CD4-positive, alpha-beta T cell (primary cell): ENCODE results near the gene G6PC2. TPM values are rescaled to one million over a fixed set of nuclear protein-coding genes. Genes with fewer than 3 reads are reported as not detected.

Experiments
- ATAC-seq: fragments of 200-7000 bp; cut with Tn5 transposase; one replicate; pipeline ENCODE4 v1.10.0; 2022; ENCODE audit warnings: mild to moderate bottlenecking; ENCODE audit not compliant: poor library complexity
- CTCF ChIA-PET: fragments of 350-600 bp; sonication (Branson Sonifier 250); formaldehyde crosslinking; loops from one replicate; lab custom pipeline; 2021; ENCODE audit warnings: antibody characterized with exemption, inconsistent platforms; lab: Charles Lee
- POLR2A ChIA-PET: fragments of 350-600 bp; sonication (Branson Sonifier 250); formaldehyde crosslinking; loops from one replicate; lab custom pipeline; 2021; ENCODE audit warnings: antibody characterized with exemption, inconsistent platforms; lab: Charles Lee
- DNase-seq, 14 experiments: peaks; one replicate each; pipeline ENCODE4 v3.0.0-alpha.2; 2013 to 2020; ENCODE audit warnings: mixed read lengths in 2 of 14
- H3K27ac ChIP-seq, 2 donors: one replicate each; pipeline versions ENCODE4 v1.5.1 to v1.7.0; 2013; ENCODE audit warnings: low read length in 2 of 2, low read depth in 1 of 2, mild to moderate bottlenecking in 1 of 2
- H3K27me3 ChIP-seq, 2 experiments: 1 replicate in 1 of 2; 2 replicates in 1 of 2; pipeline versions ENCODE4 v1.6.1 to v1.7.0; 2013; ENCODE audit warnings: low read length in 2 of 2, control low read depth in 1 of 2, mild to moderate bottlenecking in 1 of 2, moderate library complexity in 1 of 2; ENCODE audit not compliant: insufficient read depth in 2 of 2, control insufficient read depth in 1 of 2
- H3K36me3 ChIP-seq: one replicate; pipeline ENCODE4 v1.6.1; 2013; ENCODE audit warnings: low read length, control low read depth; ENCODE audit not compliant: insufficient read depth
- H3K4me1 ChIP-seq: one replicate; pipeline ENCODE4 v1.6.1; 2013; ENCODE audit warnings: low read length, control low read depth; ENCODE audit not compliant: insufficient read depth
- H3K4me3 ChIP-seq: one replicate; pipeline ENCODE4 v1.5.1; 2013; ENCODE audit warnings: mild to moderate bottlenecking, low read length, moderate library complexity
- H3K9me3 ChIP-seq, 2 experiments: 1 replicate in 1 of 2; 2 replicates in 1 of 2; pipeline versions ENCODE4 v1.6.1 to v1.7.0; 2013; ENCODE audit warnings: low read length in 2 of 2, mild to moderate bottlenecking in 2 of 2, control low read depth in 1 of 2, moderate library complexity in 1 of 2; ENCODE audit not compliant: control insufficient read depth in 1 of 2, insufficient read depth in 1 of 2
- H3K27ac Mint-ChIP-seq: one replicate; pipeline ENCODE4 v1.8.0; 2020; ENCODE audit warnings: mixed read lengths
- H3K27me3 Mint-ChIP-seq: one replicate; pipeline ENCODE4 v1.8.0; 2021; ENCODE audit warnings: mixed read lengths
- H3K36me3 Mint-ChIP-seq: one replicate; pipeline ENCODE4 v1.8.0; 2021; ENCODE audit warnings: low read depth, mixed read lengths
- H3K4me1 Mint-ChIP-seq: one replicate; pipeline ENCODE4 v1.8.0; 2021; ENCODE audit warnings: low read depth, mixed read lengths
- H3K4me3 Mint-ChIP-seq: one replicate; pipeline ENCODE4 v1.8.0; 2020; ENCODE audit warnings: mild to moderate bottlenecking, mixed read lengths
- H3K9me3 Mint-ChIP-seq: one replicate; pipeline ENCODE4 v1.8.0; 2020; ENCODE audit warnings: mixed read lengths
- intact Hi-C, 2 experiments: fragments of 100-400 bp; cut with DNase I in 1 of 2; cut with micrococcal nuclease in 1 of 2; formaldehyde crosslinking; loops; one replicate each; pipeline versions ENCODE4 v1.15.1 to v1.9.0; 2023 to 2025; cut with DNase I, micrococcal nuclease
- total RNA-seq, 174 experiments: library from RNA in 2 of 174; stranded (reverse) in 2 of 174; gene quantifications; one replicate each; pipeline ENCODE4 v1.2.3 and lab custom pipeline; 2021 to 2026
- TF ChIP-seq, protein P1 (sequence below): fragments of 200-600 bp; IDR thresholded peaks from one replicate; pipeline ENCODE4 v1.8.0; 2022; ENCODE audit warnings: antibody characterized with exemption, mild to moderate bottlenecking

Gene G6PC2
- total RNA-seq, 2 experiments from 2014 or later: not detected

DNA sequence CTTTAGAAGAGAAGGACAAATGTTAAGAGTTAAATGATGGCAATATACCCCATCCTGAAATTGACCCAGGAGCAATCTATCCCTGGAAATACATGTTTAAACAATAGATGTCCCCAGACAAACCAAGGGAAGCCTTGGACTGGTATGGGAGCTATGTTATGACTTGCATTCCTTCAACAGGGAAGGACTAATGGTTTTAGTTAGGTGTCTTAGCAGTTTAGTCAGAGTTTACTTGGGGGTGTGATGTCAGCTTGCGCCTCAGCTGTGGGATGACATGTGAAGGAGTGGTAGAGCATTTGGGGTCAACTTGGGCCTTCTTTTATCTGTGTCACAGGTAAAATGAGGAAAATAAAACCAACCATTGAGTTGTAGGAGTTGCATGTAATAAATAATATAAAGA, 47.6 kb upstream of the G6PC2 start:
- Mint-ChIP-seq H3K27me3 (no peaks in the 10 kb centered on the region), H3K9me3 (no peaks in the 10 kb centered on the region), H3K4me3 (no peak overlapping the region), H3K4me1 (no peaks in the 10 kb centered on the region), H3K36me3 (no peaks in the 10 kb centered on the region), H3K27ac (no peak overlapping the region)
- Histone ChIP-seq H3K9me3 (no peaks in the 10 kb centered on the region), H3K4me3 (no peak overlapping the region), H3K27ac (no peak overlapping the region), H3K36me3 (no peaks in the 10 kb centered on the region), H3K27me3 (no peaks in the 10 kb centered on the region), H3K4me1 (no peaks in the 10 kb centered on the region)
- ChIA-PET CTCF (no interaction called here), POLR2A (no interaction called here)
- intact Hi-C loops: no loop called here
- no peak for DNase-seq
- no peak for ATAC-seq
- TF ChIP-seq, protein P1, sequence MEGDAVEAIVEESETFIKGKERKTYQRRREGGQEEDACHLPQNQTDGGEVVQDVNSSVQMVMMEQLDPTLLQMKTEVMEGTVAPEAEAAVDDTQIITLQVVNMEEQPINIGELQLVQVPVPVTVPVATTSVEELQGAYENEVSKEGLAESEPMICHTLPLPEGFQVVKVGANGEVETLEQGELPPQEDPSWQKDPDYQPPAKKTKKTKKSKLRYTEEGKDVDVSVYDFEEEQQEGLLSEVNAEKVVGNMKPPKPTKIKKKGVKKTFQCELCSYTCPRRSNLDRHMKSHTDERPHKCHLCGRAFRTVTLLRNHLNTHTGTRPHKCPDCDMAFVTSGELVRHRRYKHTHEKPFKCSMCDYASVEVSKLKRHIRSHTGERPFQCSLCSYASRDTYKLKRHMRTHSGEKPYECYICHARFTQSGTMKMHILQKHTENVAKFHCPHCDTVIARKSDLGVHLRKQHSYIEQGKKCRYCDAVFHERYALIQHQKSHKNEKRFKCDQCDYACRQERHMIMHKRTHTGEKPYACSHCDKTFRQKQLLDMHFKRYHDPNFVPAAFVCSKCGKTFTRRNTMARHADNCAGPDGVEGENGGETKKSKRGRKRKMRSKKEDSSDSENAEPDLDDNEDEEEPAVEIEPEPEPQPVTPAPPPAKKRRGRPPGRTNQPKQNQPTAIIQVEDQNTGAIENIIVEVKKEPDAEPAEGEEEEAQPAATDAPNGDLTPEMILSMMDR: no peak

DNA sequence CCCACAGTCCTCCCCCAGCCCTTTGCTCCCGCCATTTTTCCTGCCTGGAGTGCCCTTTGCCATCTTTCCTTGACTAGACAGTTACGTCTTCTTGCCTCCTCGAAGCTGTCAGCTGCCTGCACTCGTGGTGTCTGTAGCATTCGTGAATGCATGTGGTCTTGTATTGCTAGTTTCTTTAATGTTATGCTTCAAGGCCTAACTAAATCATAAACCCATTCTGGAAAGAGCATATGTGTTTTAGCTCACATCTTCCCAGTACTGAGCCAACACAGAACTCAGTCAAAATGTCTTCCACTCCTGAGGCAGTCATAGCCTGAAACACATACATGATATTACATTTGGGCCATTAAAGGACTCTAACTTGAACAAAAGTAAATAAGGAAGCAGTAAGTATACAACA, 46.4 kb upstream of the G6PC2 start:
- TF ChIP-seq, protein P1: no peak
- no peaks in the 10 kb centered on the region for H3K9me3 Mint-ChIP-seq
- Histone ChIP-seq H3K4me3 (no peak overlapping the region), H3K36me3 (no peaks in the 10 kb centered on the region), H3K9me3 (no peaks in the 10 kb centered on the region), H3K4me1 (no peaks in the 10 kb centered on the region), H3K27me3 (no peaks in the 10 kb centered on the region), H3K27ac (no peak overlapping the region)
- intact Hi-C loops: no loop called here
- H3K27ac Mint-ChIP-seq: no peak overlapping the region
- no peaks in the 10 kb centered on the region for H3K36me3 Mint-ChIP-seq
- H3K27me3 Mint-ChIP-seq: no peaks in the 10 kb centered on the region
- ChIA-PET POLR2A (no interaction called here), CTCF (no interaction called here)
- ATAC-seq (no peak), DNase-seq (no peak)
- no peak overlapping the region for H3K4me3 Mint-ChIP-seq
- H3K4me1 Mint-ChIP-seq: no peaks in the 10 kb centered on the region

GRCh38 chr2:168855601-168856000, 45.5 kb upstream of the G6PC2 start:
- H3K36me3 Mint-ChIP-seq: no peaks in the 10 kb centered on the region
- H3K4me3 Mint-ChIP-seq: no peak overlapping the region
- H3K27me3 ChIP-seq: no peaks in the 10 kb centered on the region
- H3K27ac Mint-ChIP-seq: no peak overlapping the region
- no peaks in the 10 kb centered on the region for H3K36me3 ChIP-seq
- ChIA-PET CTCF (no interaction called here), POLR2A (no interaction called here)
- no peaks in the 10 kb centered on the region for H3K9me3 Mint-ChIP-seq
- no peak overlapping the region for H3K4me3 ChIP-seq
- intact Hi-C loops: no loop called here
- no peaks in the 10 kb centered on the region for H3K4me1 ChIP-seq
- TF ChIP-seq, protein P1: no peak
- H3K27me3 Mint-ChIP-seq: no peaks in the 10 kb centered on the region
- no peak for DNase-seq
- H3K4me1 Mint-ChIP-seq: no peaks in the 10 kb centered on the region
- no peak overlapping the region for H3K27ac ChIP-seq
- ATAC-seq: no peak
- H3K9me3 ChIP-seq: no peaks in the 10 kb centered on the region
